NB4 (cell line): Measurements from ENCODE around the gene PRR29.

ENCODE experiments used
- DNase-seq: peaks from one replicate; pipeline ENCODE4 v3.0.0; 2010; ENCODE audit warnings: low read depth
- H3K4me3 ChIP-seq: one replicate; pipeline ENCODE4 v1.5.1; 2011; ENCODE audit warnings: mild to moderate bottlenecking, low read depth, low read length, moderate library complexity
- CTCF ChIP-seq: IDR thresholded peaks from one replicate; pipeline ENCODE4 v1.5.1; 2012; ENCODE audit warnings: low read depth, low read length
- MAX ChIP-seq: IDR thresholded peaks from 2 replicates; pipeline ENCODE4 v1.6.1; 2011; ENCODE audit warnings: low read depth, low read length
- MYC ChIP-seq: IDR thresholded peaks from 2 replicates; pipeline ENCODE4 v1.6.1; 2011; ENCODE audit warnings: low read depth, low read length
- POLR2A ChIP-seq: IDR thresholded peaks from 2 replicates; pipeline ENCODE4 v1.6.1; 2011; ENCODE audit warnings: mild to moderate bottlenecking; ENCODE audit not compliant: insufficient read length; ENCODE audit errors: extremely low read depth

The PRR29 gene

GRCh38 chr17:63997341-63998048 is 656 bp upstream of the PRR29 start:
- no peak for TF ChIP-seq MAX
- no peak for TF ChIP-seq CTCF
- TF ChIP-seq POLR2A: no peak
- no peak for TF ChIP-seq MYC
- DNase-seq: no peak
- H3K4me3 ChIP-seq: no peak overlapping the region

GRCh38 chr17:63998721-63999679 is 849 bp downstream of the PRR29 start:
- TF ChIP-seq POLR2A (no peak), MYC (no peak), CTCF (no peak), MAX (no peak)
- no peak overlapping the region for H3K4me3 ChIP-seq
- DNase-seq: no peak

- no peak for TF ChIP-seq CTCF
- no peak for TF ChIP-seq MAX
- TF ChIP-seq POLR2A: no peak
- TF ChIP-seq MYC: no peak
- H3K4me3 ChIP-seq: no peak overlapping the region
- no peak for DNase-seq
Observed at GRCh38 chr17:63999680-64000531, 1.8 kb downstream of the PRR29 start.

- TF ChIP-seq MYC (no peak), POLR2A (no peak), MAX (no peak), CTCF (no peak)
- DNase-seq: no peak
- H3K4me3 ChIP-seq: no peak overlapping the region
Observed at GRCh38 chr17:64001091-64001579, 3.0 kb downstream of the PRR29 start.

- no peak overlapping the region for H3K4me3 ChIP-seq
Observed at GRCh38 chr17:64001763-64002529, 3.8 kb downstream of the PRR29 start.

More at GRCh38 chr17:64001763-64002529, 3.8 kb downstream of the PRR29 start:
- no peak for TF ChIP-seq MAX
- TF ChIP-seq POLR2A: no peak
- no peak for TF ChIP-seq MYC
- no peak for TF ChIP-seq CTCF
- no peak for DNase-seq
